ENCODE measurements around the gene HMGN2.

The HMGN2 gene

GRCh38 chr1:26472320-26472900 is at the start of gene HMGN2:
HMGN2 (plus strand) TSS chr1:26472440; CDS start chr1:26472613, 173 bp downstream.
- DNase-seq (ENCODE audit: low spot score) = peak; percentile 88

DNA sequence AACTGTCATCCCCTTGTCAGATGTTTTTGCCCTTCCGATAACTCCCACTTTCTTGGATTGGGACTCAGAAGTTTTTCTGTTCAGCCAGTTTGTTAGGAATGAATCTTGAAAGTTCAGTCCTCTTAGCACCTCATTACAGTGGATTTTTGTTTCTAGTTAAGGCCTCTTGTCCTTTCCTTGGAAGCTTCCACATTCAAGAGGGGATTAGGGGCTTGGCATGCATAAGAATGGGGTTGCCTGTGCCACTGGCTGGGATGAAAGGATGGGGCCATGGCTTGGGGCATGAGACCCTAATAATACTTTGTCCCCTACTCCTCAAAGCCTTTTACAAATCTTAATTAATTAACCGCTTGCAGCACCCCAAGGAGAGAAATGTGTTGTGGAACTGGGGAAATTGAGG is 42.5 kb upstream of the HMGN2 start:
- no peak for DNase-seq (ENCODE audit: low spot score)

DNA sequence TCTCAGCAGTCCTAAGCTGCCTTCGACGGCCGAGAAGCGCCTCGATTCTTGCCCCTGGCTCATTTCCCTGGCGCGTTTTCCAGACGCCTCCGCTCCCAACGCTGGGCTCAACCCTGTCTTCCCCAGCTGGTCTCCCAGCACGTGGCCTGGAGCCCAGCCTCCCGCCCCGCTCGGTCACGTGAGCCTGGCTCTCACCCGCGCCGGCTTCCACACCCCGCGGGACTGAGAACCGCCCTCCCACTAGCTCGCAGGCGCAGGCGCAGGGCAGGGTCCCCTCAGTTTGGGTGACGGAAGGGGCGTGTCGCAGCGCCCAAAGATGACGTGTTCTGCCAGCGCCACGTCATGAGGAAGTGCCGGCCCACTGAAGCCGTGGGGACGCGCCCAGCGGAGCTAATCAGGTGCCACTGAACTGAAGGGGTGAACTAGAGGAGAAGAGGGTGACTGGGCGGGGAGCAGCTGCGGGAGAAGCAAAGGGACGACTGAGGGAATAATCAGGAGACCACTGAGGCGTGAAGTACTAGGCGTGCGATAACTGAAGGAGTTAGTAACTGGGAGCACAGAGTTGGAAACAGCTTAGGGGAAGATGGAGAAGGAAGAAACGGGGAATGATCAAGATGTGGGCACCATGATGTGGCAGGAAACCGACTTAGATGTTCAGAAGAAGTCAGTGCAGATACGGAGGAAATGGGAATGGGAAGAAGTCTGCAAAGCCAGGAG is 40.1 kb upstream of the HMGN2 start, which contains the start of gene DHDDS:
Gene DHDDS, plus strand, starts transcription at position 343 of the 717 bp plus-strand sequence. CDS start 625 bp downstream, outside the sequence.
- peak; percentile 98 for DNase-seq (ENCODE audit: low spot score)

DNA sequence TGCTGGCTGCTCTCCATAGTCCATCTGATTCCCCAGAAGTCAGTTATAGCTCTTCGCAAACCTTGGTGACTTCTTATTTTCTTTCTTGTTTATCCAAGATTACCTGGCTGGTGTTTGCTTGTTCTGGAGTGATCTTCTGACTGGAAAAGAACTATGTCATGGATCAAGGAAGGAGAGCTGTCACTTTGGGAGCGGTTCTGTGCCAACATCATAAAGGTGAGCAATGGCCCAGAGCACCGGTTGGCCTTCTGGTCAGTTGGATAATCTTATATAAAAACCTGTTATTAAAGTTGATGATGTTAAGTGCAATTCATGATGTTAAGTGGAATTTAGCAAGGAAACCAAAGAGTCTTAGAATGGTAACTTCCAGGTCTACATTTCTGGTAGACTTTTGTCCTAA is 39.4 kb upstream of the HMGN2 start:
- DNase-seq (ENCODE audit: low spot score) = no peak

DNA sequence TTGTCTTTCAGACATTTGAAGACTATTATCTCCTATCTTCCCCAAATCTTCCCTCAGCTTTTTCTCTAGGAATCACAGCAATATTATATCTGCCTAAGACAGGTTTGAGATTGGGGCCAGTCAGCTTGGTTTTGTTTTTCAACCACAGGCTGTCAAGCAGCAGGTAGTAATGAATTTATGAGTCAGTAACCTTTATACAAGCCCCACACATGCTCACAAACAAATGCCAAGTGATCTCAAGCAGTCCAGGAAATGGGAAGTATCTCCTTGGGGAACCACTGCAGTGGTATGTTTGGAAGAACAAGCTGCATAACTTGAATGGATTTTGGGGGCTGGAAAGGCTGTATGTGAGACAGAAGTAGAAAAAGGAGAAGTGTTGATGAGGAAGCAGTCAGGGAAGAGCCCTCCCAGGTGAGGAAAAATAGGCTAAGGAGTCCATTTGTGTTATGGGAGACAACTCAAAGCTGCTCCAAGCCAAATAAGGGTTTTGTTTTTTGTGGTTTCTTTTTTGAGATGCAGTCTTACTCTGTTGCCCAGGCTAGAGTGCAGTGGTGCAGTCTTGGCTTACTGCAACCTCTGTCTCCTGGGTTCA is 38.0 kb upstream of the HMGN2 start:
- no peak for DNase-seq (ENCODE audit: low spot score)

GRCh38 chr1:26438041-26438440 is 34.2 kb upstream of the HMGN2 start:
- DNase-seq (ENCODE audit: low spot score) = no peak

- no peak for DNase-seq (ENCODE audit: low spot score)
These were observed 32.0 kb upstream of the HMGN2 start for GRCh38 chr1:26440259-26440658.

- no peak for DNase-seq (ENCODE audit: low spot score)
These were observed 22.4 kb upstream of the HMGN2 start for GRCh38 chr1:26449868-26450267.

GRCh38 chr1:26450908-26451307 is 21.3 kb upstream of the HMGN2 start:
- DNase-seq (ENCODE audit: low spot score) = no peak

DNA sequence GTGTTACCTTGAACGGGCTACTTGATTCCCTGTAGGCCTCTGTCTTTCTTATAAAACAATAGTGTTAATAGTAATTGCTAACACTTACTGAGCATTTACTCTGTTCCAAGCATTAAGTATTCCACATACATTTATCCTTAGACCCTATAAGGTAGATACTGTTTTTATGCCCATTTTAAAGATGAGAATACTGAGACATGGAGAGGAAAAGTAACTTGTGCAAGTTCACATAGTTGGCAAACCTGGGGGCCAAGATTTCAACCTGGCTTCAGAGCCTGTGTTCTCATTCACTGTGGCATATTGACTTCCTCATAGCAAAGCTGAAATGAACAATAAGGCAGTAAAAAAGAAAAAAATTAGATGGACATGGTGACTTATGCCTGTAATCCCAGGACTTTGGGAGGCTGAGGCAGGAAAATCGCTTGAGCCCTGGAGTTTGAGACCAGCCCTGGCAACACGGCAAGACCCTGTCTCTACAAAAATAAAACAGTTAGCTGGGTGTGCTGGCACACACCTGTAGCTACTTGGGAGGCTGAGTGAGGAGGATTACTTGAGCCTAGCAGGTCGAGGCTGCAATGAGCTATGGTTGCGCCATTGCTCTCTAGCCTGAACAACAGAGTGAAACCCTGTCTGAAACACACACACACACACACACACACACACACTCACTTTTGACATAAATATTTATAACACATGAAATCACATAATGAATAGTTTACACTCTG is 19.6 kb upstream of the HMGN2 start:
- DNase-seq (ENCODE audit: low spot score) = no peak

DNA sequence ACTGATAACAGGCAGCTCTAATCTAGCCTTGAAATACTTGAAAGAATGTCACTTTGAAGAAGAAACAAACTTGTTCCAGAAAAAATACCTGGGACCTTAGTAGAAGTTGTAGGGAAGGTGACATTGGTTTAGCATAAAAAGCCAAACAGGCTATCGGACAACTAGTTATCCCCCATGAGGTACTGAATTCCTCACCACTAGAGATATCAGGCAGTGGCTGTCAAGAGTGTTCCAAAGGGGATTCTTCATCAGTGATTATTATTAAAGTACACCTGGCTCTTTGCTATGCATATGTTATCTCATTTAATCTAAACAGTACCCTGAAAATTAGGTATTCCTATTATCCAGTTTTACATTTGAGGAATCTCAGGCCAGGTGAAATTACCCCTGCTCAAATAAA is 13.1 kb upstream of the HMGN2 start:
- no peak for DNase-seq (ENCODE audit: low spot score)

- no peak for DNase-seq (ENCODE audit: low spot score)
These were observed 12.6 kb upstream of the HMGN2 start for GRCh38 chr1:26459573-26460031.

DNA sequence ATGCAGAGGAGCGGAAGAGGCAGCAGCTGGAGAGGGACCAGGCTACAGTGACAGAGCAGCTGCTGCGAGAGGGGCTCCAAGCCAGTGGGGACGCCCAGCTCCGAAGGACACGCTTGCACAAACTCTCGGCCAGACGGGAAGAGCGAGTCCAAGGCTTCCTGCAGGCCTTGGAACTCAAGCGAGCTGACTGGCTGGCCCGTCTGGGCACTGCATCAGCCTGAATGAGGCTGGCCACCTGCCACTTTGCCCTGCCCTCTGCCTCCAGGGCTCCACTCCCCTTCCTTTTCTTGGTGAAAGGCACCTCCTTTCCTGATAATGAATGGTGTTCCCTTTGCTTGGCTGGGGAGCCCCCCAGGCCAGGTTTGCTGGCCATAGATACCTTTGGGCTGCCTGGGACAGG is 3.3 kb upstream of the HMGN2 start:
- no peak for DNase-seq (ENCODE audit: low spot score)

- DNase-seq (ENCODE audit: low spot score) = no peak
These were observed 2.7 kb upstream of the HMGN2 start for GRCh38 chr1:26469558-26469957.

DNA sequence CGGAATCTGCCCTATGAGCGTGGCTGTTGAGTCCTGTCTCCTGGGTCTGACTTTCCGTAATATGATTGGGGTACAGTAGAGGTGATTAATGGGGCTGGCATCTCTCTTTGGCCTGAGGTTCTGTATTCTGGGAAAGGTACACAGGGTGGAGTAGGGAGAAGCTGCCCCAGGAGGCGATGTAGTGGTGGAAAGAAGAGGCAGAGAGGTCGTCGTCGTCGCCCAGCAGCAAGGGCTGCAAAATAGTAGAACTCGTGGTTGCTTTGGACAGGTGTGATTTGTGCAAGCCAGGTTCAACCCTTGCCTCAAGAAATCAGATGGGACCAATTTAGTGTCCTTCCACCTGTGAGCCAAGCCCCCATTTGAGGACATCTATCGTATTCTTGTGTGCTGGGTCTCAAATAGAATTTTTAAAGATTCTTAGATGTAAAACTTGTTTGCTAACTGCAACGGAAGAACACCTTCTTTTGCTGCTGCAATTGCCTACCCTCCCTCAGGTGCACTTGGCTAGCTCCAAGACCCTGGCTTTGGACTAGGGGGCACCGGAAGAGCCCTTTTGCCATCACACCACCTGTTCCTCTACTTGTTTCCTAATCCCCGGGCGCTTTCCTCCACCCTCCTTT is 1.3 kb upstream of the HMGN2 start:
- DNase-seq (ENCODE audit: low spot score) = peak; percentile 13

DNA sequence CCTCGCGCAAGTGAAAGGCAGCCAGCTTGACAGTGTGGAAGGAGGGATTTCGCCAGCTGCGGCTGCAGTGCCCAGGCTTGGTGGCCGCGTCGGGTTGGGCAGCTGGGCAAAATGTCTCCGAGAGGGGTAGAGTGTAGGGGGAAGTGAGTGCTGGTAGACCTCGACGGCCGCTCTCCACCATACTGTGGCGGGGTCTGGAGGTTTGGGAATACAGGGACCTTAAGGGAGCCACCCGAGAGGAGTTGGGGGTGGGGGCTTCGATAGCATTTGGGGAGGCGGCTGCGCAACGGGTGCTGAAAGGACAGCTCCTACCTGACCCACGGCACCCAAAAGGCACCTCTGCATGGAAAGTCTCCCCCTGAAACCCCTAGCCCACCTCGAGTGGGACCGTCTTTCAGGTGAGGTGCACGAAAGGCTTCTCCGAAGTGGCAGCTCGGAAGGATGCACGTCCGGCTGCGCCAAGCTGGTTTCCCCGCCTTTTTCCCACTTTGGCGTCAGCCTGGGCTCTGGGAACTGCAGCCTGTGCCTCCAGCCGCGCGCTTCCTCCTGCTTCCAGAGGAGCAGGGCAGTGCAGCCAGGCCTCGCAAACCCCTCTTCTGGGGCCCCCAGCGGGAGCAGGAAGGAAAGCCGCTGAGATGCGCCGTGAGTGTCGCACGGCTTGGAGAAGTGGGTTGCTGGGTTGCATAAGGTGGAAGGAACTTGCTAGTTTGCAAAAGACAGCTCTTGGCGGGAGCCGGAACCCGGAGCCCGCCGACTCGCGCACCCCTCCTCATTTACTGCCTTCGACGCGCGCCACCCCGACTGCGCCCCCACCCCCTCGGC is 531 bp upstream of the HMGN2 start:
- DNase-seq (ENCODE audit: low spot score) = peak; percentile 24

DNA sequence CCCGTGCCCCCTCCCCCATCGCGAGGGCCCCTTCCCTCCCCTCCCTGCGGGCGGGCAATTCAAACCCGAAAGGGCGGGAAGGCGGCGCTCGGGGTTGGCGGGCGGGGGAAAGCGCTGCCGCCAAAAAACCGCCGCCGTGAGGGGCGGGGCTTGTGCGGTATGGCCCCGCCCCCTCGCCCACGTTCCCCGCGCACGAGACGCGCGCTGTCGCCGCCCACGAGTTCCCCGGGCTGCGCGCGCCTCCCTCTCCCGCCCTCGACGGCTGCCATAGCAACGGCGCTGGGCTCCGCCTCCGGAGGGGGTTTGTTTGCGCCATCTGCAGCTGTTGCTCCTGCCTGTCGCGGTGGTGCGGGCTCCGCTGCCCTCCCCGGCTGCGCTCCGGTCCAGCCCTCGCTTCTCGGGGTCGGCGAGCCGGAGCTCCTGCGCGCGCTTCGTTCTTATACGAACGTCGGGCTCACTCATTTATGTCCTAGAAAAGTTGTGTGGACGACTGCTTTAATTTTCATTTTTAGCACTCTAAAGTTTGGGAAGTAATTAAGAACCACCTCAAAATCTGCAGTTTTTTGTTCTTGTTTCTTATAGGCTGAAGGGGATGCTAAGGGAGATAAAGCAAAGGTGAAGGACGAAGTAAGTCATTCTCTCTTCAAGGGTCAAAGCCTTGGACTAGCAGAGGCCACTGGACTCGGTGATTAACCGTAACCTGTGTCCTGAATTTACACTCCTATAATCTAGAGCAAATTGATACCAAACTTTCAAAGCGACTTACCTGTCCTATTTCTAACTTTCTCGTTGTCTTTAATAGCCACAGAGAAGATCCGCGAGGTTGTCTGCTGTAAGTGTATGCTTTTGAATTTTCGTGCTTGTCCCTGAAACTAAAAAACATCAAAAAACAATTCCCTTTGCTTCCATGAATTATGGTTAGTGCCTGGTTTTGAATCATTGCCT is 933 bp downstream of the HMGN2 start:
- DNase-seq (ENCODE audit: low spot score) = peak; percentile 98

DNA sequence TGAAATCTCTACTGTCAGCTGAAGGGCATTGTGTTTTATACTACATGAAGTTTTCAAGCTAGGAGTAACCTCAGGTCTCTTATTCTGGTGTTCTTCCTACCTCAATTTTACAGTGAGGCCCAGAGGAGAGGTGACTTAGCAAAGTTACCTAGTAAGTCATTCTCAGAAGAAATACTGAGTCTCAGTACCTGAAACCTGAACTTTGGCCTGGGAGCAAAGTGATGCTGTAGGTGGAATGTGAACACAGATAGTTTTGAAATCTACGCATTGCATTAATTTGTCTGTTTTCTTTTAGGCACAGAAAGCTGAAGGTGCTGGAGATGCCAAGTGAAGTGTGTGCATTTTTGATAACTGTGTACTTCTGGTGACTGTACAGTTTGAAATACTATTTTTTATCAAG is 2.6 kb downstream of the HMGN2 start:
- DNase-seq (ENCODE audit: low spot score) = no peak

GRCh38 chr1:26475989-26476388 is 3.7 kb downstream of the HMGN2 start:
- DNase-seq (ENCODE audit: low spot score) = no peak

DNA sequence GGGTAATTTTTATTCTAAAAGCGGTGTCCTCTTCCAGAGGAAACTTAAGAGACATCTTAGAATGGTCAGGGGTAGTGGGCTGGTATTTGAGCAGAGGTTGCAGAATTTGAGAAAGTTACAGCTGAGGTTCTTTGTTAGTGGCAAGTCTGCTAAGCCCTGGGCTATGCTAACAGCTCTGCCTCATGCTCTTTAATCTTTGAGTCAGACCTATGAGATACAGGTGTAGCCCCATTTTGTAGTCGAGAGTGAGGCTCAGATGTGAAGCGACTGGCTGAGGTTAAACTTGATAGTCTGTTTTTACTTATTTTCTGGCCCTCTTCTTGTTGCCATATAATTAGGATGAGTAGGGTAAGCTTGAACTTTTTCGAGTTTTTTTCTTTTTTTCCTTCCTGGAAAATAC is 4.7 kb downstream of the HMGN2 start:
- DNase-seq (ENCODE audit: low spot score) = no peak

All from germinal center (tissue), 1 donor.